Omental fat pad (tissue), 4 donors: Measurements from ENCODE around the gene GRIK3. TPM values are rescaled to one million over a fixed set of nuclear protein-coding genes. Genes with fewer than 3 reads are reported as not detected.

Source experiments
- ATAC-seq: fragments of 150-250 bp; one replicate; pipeline ENCODE4 v1.9.1; 2016; ENCODE audit warnings: mild to moderate bottlenecking, moderate library complexity; ENCODE audit not compliant: low FRiP score
- DNase-seq: peaks from one replicate; pipeline ENCODE4 v3.0.0-alpha.2; 2019; ENCODE audit warnings: low spot score
- total RNA-seq, 4 donors: library from RNA; depleted of rRNA; stranded (reverse); fragments of >200 nt; gene quantifications; one replicate each; pipeline ENCODE4 v1.1.0, GENCODE V29; 2016
- TF ChIP-seq, protein P1 (sequence below), 3 donors: fragments of 450-650 bp; IDR thresholded peaks; one replicate each; pipeline ENCODE4 v1.5.1; 2016 to 2017; ENCODE audit warnings: antibody characterized with exemption in 3 of 3, mild to moderate bottlenecking in 3 of 3, moderate library complexity in 2 of 3

Gene GRIK3
- total RNA-seq, 4 donors from 2014 or later: 0.09 to 0.79 TPM; not detected in 2

GRCh38 chr1:36803868-36804570, 230.3 kb downstream of the GRIK3 start:
- DNase-seq: no peak
- no peak for ATAC-seq
- TF ChIP-seq, protein P1, sequence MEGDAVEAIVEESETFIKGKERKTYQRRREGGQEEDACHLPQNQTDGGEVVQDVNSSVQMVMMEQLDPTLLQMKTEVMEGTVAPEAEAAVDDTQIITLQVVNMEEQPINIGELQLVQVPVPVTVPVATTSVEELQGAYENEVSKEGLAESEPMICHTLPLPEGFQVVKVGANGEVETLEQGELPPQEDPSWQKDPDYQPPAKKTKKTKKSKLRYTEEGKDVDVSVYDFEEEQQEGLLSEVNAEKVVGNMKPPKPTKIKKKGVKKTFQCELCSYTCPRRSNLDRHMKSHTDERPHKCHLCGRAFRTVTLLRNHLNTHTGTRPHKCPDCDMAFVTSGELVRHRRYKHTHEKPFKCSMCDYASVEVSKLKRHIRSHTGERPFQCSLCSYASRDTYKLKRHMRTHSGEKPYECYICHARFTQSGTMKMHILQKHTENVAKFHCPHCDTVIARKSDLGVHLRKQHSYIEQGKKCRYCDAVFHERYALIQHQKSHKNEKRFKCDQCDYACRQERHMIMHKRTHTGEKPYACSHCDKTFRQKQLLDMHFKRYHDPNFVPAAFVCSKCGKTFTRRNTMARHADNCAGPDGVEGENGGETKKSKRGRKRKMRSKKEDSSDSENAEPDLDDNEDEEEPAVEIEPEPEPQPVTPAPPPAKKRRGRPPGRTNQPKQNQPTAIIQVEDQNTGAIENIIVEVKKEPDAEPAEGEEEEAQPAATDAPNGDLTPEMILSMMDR (IDR thresholded peaks at IDR 0.05): no peak

DNA sequence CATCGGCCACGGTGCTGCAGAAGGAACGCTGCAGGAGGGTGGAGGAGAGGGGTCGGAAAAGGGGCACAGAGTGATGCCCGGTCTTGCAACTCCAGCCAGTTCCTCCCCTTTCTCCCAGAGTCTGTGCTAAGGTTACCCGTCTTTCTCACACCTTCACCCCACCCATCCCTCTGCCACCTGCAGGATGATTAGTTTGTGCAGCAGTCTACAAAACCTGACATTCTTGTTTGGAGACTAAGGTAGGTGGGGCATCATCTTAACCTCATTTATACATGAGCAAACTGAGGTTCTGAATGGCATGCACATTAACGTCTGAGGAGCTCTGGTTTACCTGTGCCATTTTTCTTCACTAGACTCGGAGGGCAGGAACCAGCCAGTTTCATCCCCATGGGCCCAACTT, 232.3 kb downstream of the GRIK3 start:
- DNase-seq (no peak), ATAC-seq (no peak)
- TF ChIP-seq, protein P1 (IDR thresholded peaks at IDR 0.05): no peak

DNA sequence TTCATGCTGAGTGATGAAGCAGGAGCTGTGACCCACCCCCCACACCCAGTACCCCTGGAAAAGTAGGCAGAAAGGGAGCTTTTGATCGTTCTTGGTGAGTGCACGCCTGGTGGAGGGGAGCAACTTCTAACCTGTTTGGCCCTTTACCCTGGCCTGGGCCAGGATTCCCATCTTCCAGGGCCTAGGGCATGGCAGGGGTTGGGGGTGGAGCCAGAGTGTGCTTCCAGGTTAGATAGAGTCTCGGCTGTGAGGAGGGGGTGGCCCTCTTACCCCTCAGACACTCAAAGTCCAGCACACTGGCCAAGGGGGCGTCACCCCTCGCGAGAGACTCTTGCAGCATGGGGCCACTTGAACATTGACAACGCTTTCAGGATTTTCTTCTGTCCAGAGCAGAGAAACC, 236.6 kb downstream of the GRIK3 start:
- no peak for ATAC-seq

GRCh38 chr1:36796733-36797132, 237.6 kb downstream of the GRIK3 start:
- TF ChIP-seq, protein P1 (IDR thresholded peaks at IDR 0.05): no peak
- DNase-seq: no peak
- no peak for ATAC-seq

More for the DNA sequence above, 236.6 kb downstream of the GRIK3 start:
- TF ChIP-seq, protein P1 (IDR thresholded peaks at IDR 0.05): no peak
- DNase-seq: no peak

GRCh38 chr1:36796106-36796590, 238.2 kb downstream of the GRIK3 start:
- ATAC-seq (no peak), DNase-seq (no peak)
- TF ChIP-seq, protein P1 (IDR thresholded peaks at IDR 0.05): no peak

- TF ChIP-seq, protein P1 (IDR thresholded peaks at IDR 0.05): no peak
- DNase-seq (no peak), ATAC-seq (no peak)
These were observed 239.9 kb downstream of the GRIK3 start for GRCh38 chr1:36794460-36794859.

GRCh38 chr1:36793452-36793851, 240.9 kb downstream of the GRIK3 start:
- TF ChIP-seq, protein P1 (IDR thresholded peaks at IDR 0.05): no peak

More at GRCh38 chr1:36793452-36793851, 240.9 kb downstream of the GRIK3 start:
- ATAC-seq (no peak), DNase-seq (no peak)
